SKM-1 treated with dmso at 0.1 percent for 144 hours (cell line): ENCODE results near the gene NAGPA.

Source experiments
- DNase-seq: peaks from one replicate; lab custom pipeline; 2025; ENCODE audit not compliant: unreplicated experiment; lab: John Stamatoyannopoulos, UW

NAGPA gene

DNA sequence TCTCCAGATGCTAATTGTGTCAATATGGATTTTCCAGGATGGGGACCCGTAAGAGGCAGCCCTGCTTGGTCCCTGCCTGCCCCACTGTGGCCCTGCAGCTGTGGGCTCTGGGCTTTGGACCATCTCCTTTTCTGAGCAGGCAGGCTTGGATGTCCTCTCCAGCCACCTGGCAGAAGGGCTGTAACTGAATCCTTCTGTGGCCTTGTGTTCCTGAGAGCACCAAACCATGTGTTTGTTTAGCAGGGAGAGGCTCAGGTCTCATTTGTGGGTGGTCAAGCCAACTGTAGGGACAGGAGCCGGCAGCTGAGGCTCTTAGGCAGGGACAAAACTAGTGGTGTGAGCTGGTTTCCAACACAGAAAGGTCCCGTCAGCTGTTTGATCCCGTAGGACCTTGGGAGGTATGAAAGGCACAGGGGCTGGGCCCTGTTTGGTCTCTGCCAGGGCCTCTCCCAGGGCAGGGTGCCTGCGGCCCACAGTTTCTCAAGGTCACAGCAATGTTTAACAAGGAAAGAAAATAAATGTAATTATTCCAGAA is 57.1 kb downstream of the NAGPA start:
- no peak for DNase-seq

DNA sequence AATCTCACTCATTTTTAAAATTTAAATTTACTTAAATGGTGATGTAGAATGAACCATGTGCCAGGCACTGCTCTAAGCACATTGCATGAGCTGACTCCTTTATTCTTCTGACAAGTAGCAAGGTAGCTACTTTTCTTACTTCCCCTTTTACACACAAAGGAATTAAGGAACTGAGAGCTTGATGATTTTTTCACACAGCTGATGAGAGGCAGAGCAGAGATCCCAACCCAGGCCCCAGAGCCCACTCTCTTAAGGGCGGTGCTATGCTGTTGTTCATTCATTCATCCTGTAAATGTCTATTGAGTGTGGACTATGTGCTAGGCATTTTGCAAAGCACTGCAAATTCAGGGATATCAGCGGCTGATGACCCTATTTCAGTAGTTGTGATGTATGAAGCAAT is 57.7 kb downstream of the NAGPA start:
- DNase-seq, result peak; percentile 85
